SH-SY5Y (cell line): Measurements from ENCODE around the gene TUSC2.

Experiments used
- GATA2 ChIP-seq: IDR thresholded peaks from 2 replicates; pipeline ENCODE4 v1.6.1; 2011; ENCODE audit warnings: mild to moderate bottlenecking, low read depth, low read length
- GATA3 ChIP-seq: IDR thresholded peaks from 2 replicates; pipeline ENCODE4 v1.6.1; 2011; ENCODE audit warnings: low read depth, mild to moderate bottlenecking, low read length, moderate library complexity

DNA sequence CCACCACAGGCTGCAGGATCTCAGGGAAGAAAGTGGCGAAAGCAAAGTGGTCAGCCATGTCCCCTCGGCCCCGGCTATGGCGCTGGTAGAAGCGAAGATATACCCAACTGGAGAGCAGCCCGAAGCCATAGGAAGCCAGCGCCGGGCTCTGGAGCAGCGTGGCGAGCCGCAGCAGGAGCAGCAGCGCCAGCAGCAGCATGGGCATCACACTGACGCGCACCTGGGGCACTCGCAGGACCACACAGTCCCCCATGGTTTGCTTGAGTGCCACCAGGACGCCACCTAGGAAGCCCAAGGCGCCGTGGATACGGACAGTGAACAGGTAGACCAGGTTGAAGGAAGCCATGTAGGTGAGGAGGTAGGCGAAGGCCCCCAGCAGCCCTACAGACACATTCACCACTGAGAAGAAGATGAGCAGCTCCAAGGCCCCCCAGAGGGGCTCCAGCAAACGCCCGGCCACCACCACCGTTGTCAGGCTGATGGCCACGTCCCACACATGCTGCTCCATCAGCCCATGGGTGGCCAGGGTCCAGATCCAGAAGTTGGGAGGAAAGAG, 30.4 kb upstream of the TUSC2 start:
- TF ChIP-seq GATA3 (no peak), GATA2 (no peak)
